ENCODE measurements around the gene MCTP1.

DNA sequence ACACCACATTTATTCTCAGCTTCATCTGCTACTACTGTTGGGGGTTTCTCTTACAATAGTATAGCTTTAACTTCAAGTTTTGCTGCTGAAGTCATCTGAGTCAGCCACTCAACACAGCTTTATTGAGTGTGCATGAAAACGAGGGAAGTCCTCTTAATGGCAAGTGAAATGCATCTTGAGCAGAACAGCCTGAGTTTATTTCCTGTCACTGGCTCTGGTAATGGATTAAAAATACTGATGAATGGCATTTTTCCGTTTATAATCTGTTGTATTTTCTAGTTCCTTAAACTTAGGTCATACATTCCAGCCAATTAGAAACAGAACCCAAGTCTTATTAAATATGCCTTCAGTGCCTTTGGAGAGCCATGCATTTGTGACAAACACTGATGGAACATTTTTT is 427.8 kb downstream of the MCTP1 start:
- TF ChIP-seq POLR2AphosphoS5 (IDR thresholded peaks at IDR 0.05) (no peak), POLR2A (IDR thresholded peaks at IDR 0.05) (no peak)
- TF ChIP-seq, protein P1, sequence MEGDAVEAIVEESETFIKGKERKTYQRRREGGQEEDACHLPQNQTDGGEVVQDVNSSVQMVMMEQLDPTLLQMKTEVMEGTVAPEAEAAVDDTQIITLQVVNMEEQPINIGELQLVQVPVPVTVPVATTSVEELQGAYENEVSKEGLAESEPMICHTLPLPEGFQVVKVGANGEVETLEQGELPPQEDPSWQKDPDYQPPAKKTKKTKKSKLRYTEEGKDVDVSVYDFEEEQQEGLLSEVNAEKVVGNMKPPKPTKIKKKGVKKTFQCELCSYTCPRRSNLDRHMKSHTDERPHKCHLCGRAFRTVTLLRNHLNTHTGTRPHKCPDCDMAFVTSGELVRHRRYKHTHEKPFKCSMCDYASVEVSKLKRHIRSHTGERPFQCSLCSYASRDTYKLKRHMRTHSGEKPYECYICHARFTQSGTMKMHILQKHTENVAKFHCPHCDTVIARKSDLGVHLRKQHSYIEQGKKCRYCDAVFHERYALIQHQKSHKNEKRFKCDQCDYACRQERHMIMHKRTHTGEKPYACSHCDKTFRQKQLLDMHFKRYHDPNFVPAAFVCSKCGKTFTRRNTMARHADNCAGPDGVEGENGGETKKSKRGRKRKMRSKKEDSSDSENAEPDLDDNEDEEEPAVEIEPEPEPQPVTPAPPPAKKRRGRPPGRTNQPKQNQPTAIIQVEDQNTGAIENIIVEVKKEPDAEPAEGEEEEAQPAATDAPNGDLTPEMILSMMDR (IDR thresholded peaks at IDR 0.05) = no peak
